RWPE1 (cell line): ENCODE measurements around the gene SAMD11.

ENCODE experiments used
- CTCF ChIA-PET: fragments of 350-600 bp; sonication (Branson Sonifier 250); formaldehyde crosslinking; extraction: SDS; loops from one replicate; lab custom pipeline; 2021; lab: Yijun Ruan, JAX
- POLR2A ChIA-PET: fragments of 400-600 bp; formaldehyde crosslinking; extraction: SDS; loops from one replicate; lab custom pipeline; 2020; ENCODE audit warnings: antibody characterized with exemption; ENCODE audit not compliant: low non-redundant PET; lab: Yijun Ruan, JAX
- DNase-seq: peaks from one replicate; pipeline ENCODE4 v3.0.0; 2012; ENCODE audit warnings: low spot score
- H3K27ac ChIP-seq: fragments of 450-650 bp; 2 replicates; pipeline ENCODE4 v1.5.1; 2017
- CTCF ChIP-seq: fragments of 450-650 bp; conservative IDR thresholded peaks from 2 replicates; pipeline ENCODE4 v1.5.1; 2017; ENCODE audit warnings: low read depth, mild to moderate bottlenecking

The SAMD11 gene

DNA sequence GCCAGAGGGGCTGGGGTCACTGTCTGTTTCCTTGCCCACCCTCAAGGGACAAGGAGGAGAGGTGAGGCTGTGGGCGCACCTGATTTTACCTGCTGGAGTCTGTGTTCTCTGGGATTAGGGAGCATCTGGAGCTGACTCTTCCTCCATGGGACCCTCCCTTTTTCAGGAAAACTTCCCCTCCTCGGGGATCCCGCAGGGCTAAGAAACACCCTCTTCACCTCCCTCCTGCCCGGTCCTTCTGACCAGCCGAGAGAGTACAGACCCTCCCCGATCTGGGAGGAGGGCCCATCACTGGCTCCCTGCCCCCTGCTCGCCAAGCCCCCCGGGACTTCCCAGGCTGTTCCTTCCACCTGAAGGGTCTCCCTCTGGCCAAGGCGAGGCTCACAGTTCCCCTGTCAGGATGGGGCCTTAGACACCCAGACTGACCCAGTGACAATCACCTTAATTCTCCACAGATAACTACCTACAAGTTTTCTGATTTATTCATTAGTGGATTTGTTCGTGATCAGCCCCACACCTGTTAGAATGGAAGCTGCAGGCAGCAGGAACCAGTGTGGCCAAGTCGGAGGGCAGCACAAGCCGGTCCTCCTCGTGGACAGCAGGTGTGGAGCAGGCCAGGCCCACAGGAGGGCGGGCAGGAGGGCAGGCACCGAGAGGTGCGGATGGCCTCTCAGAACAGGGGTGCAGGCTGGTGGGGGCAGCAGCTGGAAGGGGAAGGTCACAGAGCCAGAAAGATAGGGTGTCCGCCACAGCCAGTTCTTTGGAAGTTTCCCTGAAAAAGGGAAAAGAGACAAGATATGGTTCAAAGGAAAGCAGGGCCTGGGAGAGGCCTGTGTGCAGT lies 15.9 kb upstream of the SAMD11 start:
- CTCF ChIA-PET: no interaction called here
- POLR2A ChIA-PET: interaction anchor here (0.6 kb wide), 1 partner anchor 36 kb away, joined by 3 read pairs; no protein-coding TSS in a partner anchor
- DNase-seq: no peak
- TF ChIP-seq CTCF: no peak
- H3K27ac ChIP-seq: peak overlapping the region; percentile 67

DNA sequence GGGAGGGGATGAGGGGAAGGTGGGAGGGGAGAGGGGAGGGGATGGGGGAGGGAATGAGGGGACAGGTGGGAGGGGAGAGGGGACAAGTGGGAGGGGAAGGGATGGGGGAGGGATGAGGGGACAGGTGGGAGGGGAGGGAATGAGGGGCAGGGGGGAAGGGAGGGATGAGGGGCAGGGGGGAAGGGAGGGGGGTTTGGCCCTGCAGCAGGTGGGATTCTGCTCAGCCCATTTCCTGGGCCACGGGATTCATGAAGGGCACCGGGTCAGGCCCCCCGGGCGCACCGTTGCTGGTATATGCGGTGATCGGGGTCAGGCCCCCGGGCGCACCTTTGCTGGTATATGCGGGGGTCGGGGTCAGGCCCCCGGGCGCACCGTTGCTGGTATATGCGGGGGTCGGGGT lies 15.1 kb upstream of the SAMD11 start:
- no peak overlapping the region for H3K27ac ChIP-seq
- ChIA-PET CTCF (no interaction called here), POLR2A (no interaction called here)
- TF ChIP-seq CTCF: no peak
- no peak for DNase-seq

- DNase-seq: no peak
- no peak overlapping the region for H3K27ac ChIP-seq
- no peak for TF ChIP-seq CTCF
- CTCF ChIA-PET: interaction anchor here (3.4 kb wide), 1 partner anchor 29 kb away, joined by 18 read pairs; no protein-coding TSS in a partner anchor
- POLR2A ChIA-PET: no interaction called here
These were observed 13.8 kb upstream of the SAMD11 start for GRCh38 chr1:909861-910310.

- no peak for DNase-seq
- POLR2A ChIA-PET: interaction anchor here (0.8 kb wide), 1 partner anchor 28 kb away, joined by 4 read pairs; no protein-coding TSS in a partner anchor
- H3K27ac ChIP-seq: no peak overlapping the region
- CTCF ChIA-PET: interaction anchor here (3.4 kb wide), 1 partner anchor 28 kb away, joined by 18 read pairs; no protein-coding TSS in a partner anchor
- TF ChIP-seq CTCF: no peak
These were observed 13.3 kb upstream of the SAMD11 start for GRCh38 chr1:910311-910880.

DNA sequence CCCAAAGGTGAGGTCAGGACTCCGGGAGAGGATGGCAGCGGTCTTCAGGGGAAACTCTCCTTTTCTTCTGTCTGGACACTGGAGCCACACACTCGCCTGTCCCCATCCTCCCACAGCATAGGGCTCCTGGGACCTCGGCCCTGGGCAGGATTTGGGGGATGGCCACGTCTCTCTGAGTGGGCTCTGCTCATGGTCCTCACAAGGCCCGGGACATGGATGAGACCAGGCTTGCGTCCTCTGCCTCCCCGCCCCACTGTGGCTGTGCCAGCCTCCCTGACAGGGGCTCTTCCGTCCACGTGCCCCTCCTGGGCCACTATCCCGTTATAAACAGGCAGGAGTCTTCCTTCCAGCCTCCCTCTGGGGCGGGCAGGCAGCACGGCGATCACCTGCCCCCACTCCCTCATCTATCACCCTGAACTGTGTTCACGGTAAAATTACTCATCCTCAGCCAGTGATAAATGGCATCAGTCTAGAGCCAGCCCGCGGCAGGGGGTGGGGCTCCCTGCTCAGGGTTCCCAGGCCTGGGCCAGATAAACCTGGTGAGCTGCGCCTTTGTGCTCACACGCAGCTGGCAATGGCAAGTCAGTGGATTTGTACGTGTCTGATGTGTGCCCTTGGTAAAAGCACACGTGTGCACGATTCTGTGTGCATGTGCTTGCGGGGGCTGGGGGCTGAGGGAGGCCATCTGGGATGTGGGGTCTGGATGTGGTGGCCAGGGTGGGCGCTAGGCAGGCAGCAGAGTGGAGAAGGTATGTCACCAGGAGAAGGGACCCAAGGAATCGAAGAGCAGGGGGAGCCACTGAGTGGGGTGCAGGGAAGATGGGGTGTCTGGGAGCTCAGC lies 12.6 kb upstream of the SAMD11 start:
- ChIA-PET POLR2A (interaction anchor here (0.8 kb wide), 1 partner anchor 27 kb away, joined by 4 read pairs; no protein-coding TSS in a partner anchor), CTCF (interaction anchor here (3.4 kb wide), 1 partner anchor 27 kb away, joined by 18 read pairs; no protein-coding TSS in a partner anchor)
- DNase-seq: peak; percentile 87
- H3K27ac ChIP-seq: peak overlapping the region; percentile 15; the same call in 1 of the 2 replicates
- TF ChIP-seq CTCF: no peak
